Measurements from ENCODE around the gene ZMYM2.
A peak's percentile ranks its signal among the peaks of the same experiment; 100 is the strongest.

Gene ZMYM2

GRCh38 chr13:20134732-20135131 is 176.2 kb downstream of the ZMYM2 start:
- peaks cover 11 to 53% (median 18%) of the 10 kb centered on the region in 5 experiments for H3K27me3 ChIP-seq (replicated peaks in 2 of 5; ENCODE audit: control insufficient read depth in 4 of 5, insufficient read depth in 5 of 5, low read length in 4 of 5)
- WGBS (ENCODE audit: insufficient coverage): 44% methylated on average over 4 of the region's 8 CpGs
- CTCF ChIA-PET: interaction anchor here (0.6 to 1.7 kb wide), 4 partner anchors 9 to 787 kb away, joined by 4 to 6 read pairs (median 4); no protein-coding TSS in a partner anchor
- no peak overlapping the region for H3K4me3 ChIP-seq (ENCODE audit: control insufficient read depth in 1 of 7, extremely low read depth in 1 of 7, insufficient read depth in 4 of 7, low read depth in 2 of 7, low read length in 6 of 7)
- POLR2A ChIA-PET: no interaction called here
- H3K36me3 ChIP-seq (ENCODE audit: control insufficient read depth in 4 of 4, insufficient read depth in 4 of 4, low read length in 3 of 4): no peaks in the 10 kb centered on the region
- no peak overlapping the region for H3K27ac ChIP-seq (ENCODE audit: insufficient read depth in 1 of 2, low read depth in 1 of 2, low read length in 2 of 2, poor library complexity in 1 of 2, severe bottlenecking in 2 of 2)
- no peaks in the 10 kb centered on the region for H3K9me3 ChIP-seq (ENCODE audit: control extremely low read depth in 1 of 5, control insufficient read depth in 4 of 5, insufficient read depth in 2 of 5, low read depth in 1 of 5, low read length in 4 of 5)
- H3K4me1 ChIP-seq (ENCODE audit: control extremely low read depth in 1 of 4, control insufficient read depth in 4 of 4, insufficient read depth in 4 of 4, low read length in 3 of 4): peaks cover 0 to 6% (median 3%) of the 10 kb centered on the region in 4 experiments
- DNase-seq: no peak

DNA sequence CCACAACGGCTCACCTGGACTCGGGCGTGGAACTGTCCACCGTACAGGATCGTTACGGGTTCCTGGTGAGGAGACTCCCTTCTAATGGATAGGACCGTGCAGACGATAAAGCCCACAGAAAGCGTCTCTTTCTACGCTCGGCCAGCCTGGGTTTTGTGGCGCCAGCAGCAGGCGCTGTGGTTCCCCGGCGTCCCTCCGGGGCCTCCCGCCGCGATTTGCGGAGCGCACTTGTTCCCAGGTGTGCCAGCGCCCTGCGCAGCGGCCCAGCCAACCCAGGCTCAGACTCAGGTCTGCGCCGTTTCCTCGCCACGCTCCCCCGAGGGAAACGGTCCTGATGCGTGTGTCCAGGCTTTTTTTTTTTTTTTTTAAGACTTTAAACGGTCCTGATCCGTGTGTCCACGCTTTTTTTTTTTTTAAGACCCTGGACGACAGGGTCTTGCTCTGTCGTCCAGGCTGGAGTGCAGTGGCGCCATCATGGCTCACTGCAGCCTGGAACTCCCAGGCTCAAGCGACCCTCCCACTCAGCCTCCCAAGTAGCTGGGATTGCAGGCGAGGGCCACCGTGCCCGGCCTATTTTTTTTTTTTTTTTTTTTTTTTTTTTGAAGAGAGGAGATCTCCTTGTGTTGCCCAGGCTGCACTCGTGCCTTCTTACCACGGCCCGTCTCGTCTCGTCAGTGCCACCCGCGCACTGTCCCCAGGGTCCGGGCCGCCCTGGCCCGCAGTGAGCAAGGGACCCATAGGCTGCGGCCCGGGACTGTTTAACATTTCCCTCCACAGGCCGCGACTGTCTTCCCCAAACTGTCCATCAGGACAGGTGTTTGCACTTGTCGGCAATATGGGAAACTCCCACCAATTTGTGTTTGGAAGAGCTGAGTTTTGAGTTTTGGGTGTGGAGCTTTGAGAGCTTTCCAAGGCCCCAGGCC is 178.5 kb downstream of the ZMYM2 start:
- DNase-seq: peak; percentile 40 to 66 (median 61)
- POLR2A ChIA-PET: interaction anchor here (0.7 kb wide), 1 partner anchor 1018 kb away, joined by 3 read pairs; no protein-coding TSS in a partner anchor
- peaks cover 9 to 59% (median 28%) of the 10 kb centered on the region in 5 experiments for H3K27me3 ChIP-seq (replicated peaks in 2 of 5; ENCODE audit: control insufficient read depth in 4 of 5, insufficient read depth in 5 of 5, low read length in 4 of 5)
- no peaks in the 10 kb centered on the region for H3K9me3 ChIP-seq (ENCODE audit: control extremely low read depth in 1 of 5, control insufficient read depth in 4 of 5, insufficient read depth in 2 of 5, low read depth in 1 of 5, low read length in 4 of 5)
- peak overlapping the region in 3 of 7 experiments; percentile 19 to 58 (median 57) for H3K4me3 ChIP-seq (ENCODE audit: control insufficient read depth in 1 of 7, extremely low read depth in 1 of 7, insufficient read depth in 4 of 7, low read depth in 2 of 7, low read length in 6 of 7)
- H3K27ac ChIP-seq (ENCODE audit: insufficient read depth in 1 of 2, low read depth in 1 of 2, low read length in 2 of 2, poor library complexity in 1 of 2, severe bottlenecking in 2 of 2): no peak overlapping the region
- peaks cover 0 to 9% (median 5%) of the 10 kb centered on the region in 4 experiments for H3K4me1 ChIP-seq (ENCODE audit: control extremely low read depth in 1 of 4, control insufficient read depth in 4 of 4, insufficient read depth in 4 of 4, low read length in 3 of 4)
- 29% methylated on average over 44 of the region's 56 CpGs for WGBS (ENCODE audit: insufficient coverage)
- CTCF ChIA-PET: interaction anchor here (1.2 to 1.7 kb wide), 3 partner anchors 9 to 36 kb away, joined by 4 to 9 read pairs (median 4); no protein-coding TSS in a partner anchor
- no peaks in the 10 kb centered on the region for H3K36me3 ChIP-seq (ENCODE audit: control insufficient read depth in 4 of 4, insufficient read depth in 4 of 4, low read length in 3 of 4)

DNA sequence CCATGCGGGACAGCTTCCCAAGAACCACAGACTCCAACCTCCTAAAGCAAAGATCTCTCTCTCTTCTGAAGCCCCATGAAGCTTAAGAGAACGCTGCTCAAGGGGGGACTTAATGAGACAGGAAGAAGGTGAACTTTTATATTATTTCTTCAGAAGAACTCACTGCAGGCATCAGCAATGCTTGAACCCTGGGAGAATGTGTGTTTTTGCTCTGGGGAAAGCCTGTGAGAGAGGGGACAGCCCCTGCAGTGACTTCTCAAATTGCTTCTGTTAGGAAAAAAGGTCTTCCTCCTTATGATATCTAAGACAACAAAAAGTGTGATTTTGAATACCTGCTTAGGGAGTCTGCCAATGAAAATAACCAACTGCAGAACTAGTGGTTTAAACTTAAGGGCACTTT is 179.3 kb downstream of the ZMYM2 start:
- DNase-seq: no peak
- H3K36me3 ChIP-seq (ENCODE audit: control insufficient read depth in 4 of 4, insufficient read depth in 4 of 4, low read length in 3 of 4): no peaks in the 10 kb centered on the region
- ChIA-PET CTCF (interaction anchor here (1.2 to 1.7 kb wide), 3 partner anchors 10 to 36 kb away, joined by 4 to 9 read pairs (median 4); no protein-coding TSS in a partner anchor), POLR2A (no interaction called here)
- H3K27ac ChIP-seq (ENCODE audit: insufficient read depth in 1 of 2, low read depth in 1 of 2, low read length in 2 of 2, poor library complexity in 1 of 2, severe bottlenecking in 2 of 2): no peak overlapping the region
- peaks cover 0 to 15% (median 9%) of the 10 kb centered on the region in 4 experiments for H3K4me1 ChIP-seq (ENCODE audit: control extremely low read depth in 1 of 4, control insufficient read depth in 4 of 4, insufficient read depth in 4 of 4, low read length in 3 of 4)
- no peaks in the 10 kb centered on the region for H3K9me3 ChIP-seq (ENCODE audit: control extremely low read depth in 1 of 5, control insufficient read depth in 4 of 5, insufficient read depth in 2 of 5, low read depth in 1 of 5, low read length in 4 of 5)
- H3K27me3 ChIP-seq (replicated peaks in 2 of 5; ENCODE audit: control insufficient read depth in 4 of 5, insufficient read depth in 5 of 5, low read length in 4 of 5): peaks cover 9 to 65% (median 33%) of the 10 kb centered on the region in 5 experiments
- no peak overlapping the region for H3K4me3 ChIP-seq (ENCODE audit: control insufficient read depth in 1 of 7, extremely low read depth in 1 of 7, insufficient read depth in 4 of 7, low read depth in 2 of 7, low read length in 6 of 7)
- no CpG with 5 or more reads among the region's 2 CpGs for WGBS (ENCODE audit: insufficient coverage)

GRCh38 chr13:20140487-20140886 is 182.0 kb downstream of the ZMYM2 start:
- ChIA-PET CTCF (interaction anchor here (0.6 to 1.0 kb wide), 2 partner anchors 17 to 47 kb away, joined by 3 read pairs; no protein-coding TSS in a partner anchor), POLR2A (no interaction called here)
- WGBS (ENCODE audit: insufficient coverage): no CpG with 5 or more reads among the region's 4 CpGs
- Histone ChIP-seq H3K36me3 (ENCODE audit: control insufficient read depth in 4 of 4, insufficient read depth in 4 of 4, low read length in 3 of 4) (no peaks in the 10 kb centered on the region), H3K4me3 (ENCODE audit: control insufficient read depth in 1 of 7, extremely low read depth in 1 of 7, insufficient read depth in 4 of 7, low read depth in 2 of 7, low read length in 6 of 7) (no peak overlapping the region), H3K4me1 (ENCODE audit: control extremely low read depth in 1 of 4, control insufficient read depth in 4 of 4, insufficient read depth in 4 of 4, low read length in 3 of 4) (peaks cover 0 to 15% (median 9%) of the 10 kb centered on the region in 4 experiments), H3K27me3 (replicated peaks in 2 of 5; ENCODE audit: control insufficient read depth in 4 of 5, insufficient read depth in 5 of 5, low read length in 4 of 5) (peaks cover 9 to 78% (median 40%) of the 10 kb centered on the region in 5 experiments), H3K27ac (ENCODE audit: insufficient read depth in 1 of 2, low read depth in 1 of 2, low read length in 2 of 2, poor library complexity in 1 of 2, severe bottlenecking in 2 of 2) (no peak overlapping the region), H3K9me3 (ENCODE audit: control extremely low read depth in 1 of 5, control insufficient read depth in 4 of 5, insufficient read depth in 2 of 5, low read depth in 1 of 5, low read length in 4 of 5) (no peaks in the 10 kb centered on the region)
- DNase-seq: no peak
